Anterior cingulate cortex (tissue), 58 donors: Measurements from ENCODE around the gene KCNG2.

Source experiments
- DNase-seq, 58 donors: peaks; one replicate each; lab custom pipeline; 2025; lab: John Stamatoyannopoulos, UW

Gene KCNG2

GRCh38 chr18:79784071-79784913, 13.4 kb upstream of the KCNG2 start:
- DNase-seq: no peak

- no peak for DNase-seq
Observed at GRCh38 chr18:79784965-79785770, 12.6 kb upstream of the KCNG2 start.

GRCh38 chr18:79785831-79786230, 11.9 kb upstream of the KCNG2 start:
- no peak for DNase-seq

- DNase-seq: no peak
Observed at GRCh38 chr18:79786304-79786703, 11.4 kb upstream of the KCNG2 start.

GRCh38 chr18:79786786-79787526, 10.8 kb upstream of the KCNG2 start:
- DNase-seq: no peak

GRCh38 chr18:79787527-79787864, 10.2 kb upstream of the KCNG2 start:
- DNase-seq: no peak

GRCh38 chr18:79787865-79788733, 9.6 kb upstream of the KCNG2 start:
- DNase-seq: no peak

- DNase-seq: no peak
Observed at GRCh38 chr18:79788734-79789085, 9.0 kb upstream of the KCNG2 start.

GRCh38 chr18:79789091-79789891, 8.4 kb upstream of the KCNG2 start:
- DNase-seq: no peak

GRCh38 chr18:79789901-79790890, 7.5 kb upstream of the KCNG2 start:
- no peak for DNase-seq

- peak in 2 of 58 donors; percentile 34 to 39 for DNase-seq
Observed at GRCh38 chr18:79790996-79791972, 6.5 kb upstream of the KCNG2 start.

- DNase-seq: no peak
Observed at GRCh38 chr18:79792096-79792987, 5.4 kb upstream of the KCNG2 start.

- DNase-seq: no peak
Observed at GRCh38 chr18:79792988-79793355, 4.8 kb upstream of the KCNG2 start.

- no peak for DNase-seq
Observed at GRCh38 chr18:79794846-79795245, 2.9 kb upstream of the KCNG2 start.

- no peak for DNase-seq
Observed at GRCh38 chr18:79795446-79795845, 2.3 kb upstream of the KCNG2 start.

GRCh38 chr18:79796016-79796415, 1.7 kb upstream of the KCNG2 start:
- no peak for DNase-seq
